ENCODE measurements around the gene IMPDH1. TPM values are rescaled to one million over a fixed set of nuclear protein-coding genes. Genes with fewer than 3 reads are reported as not detected.

The IMPDH1 gene
- polyA plus RNA-seq, 1 donor from 2014 or later: 49.7 TPM

- no peak overlapping the region for H3K27ac ChIP-seq (ENCODE audit: low read length)
- H3K9ac ChIP-seq (ENCODE audit: low read length): no peak overlapping the region
- no peaks in the 10 kb centered on the region for H4K20me1 ChIP-seq (ENCODE audit: insufficient read depth)
- H3K79me2 ChIP-seq (replicated peaks; ENCODE audit: insufficient read depth, low read length): no peaks in the 10 kb centered on the region
- H3K27me3 ChIP-seq (ENCODE audit: insufficient read depth, low read depth, low read length): peaks cover 46% of the 10 kb centered on the region
- no peak for TF ChIP-seq SMC3 (conservative IDR thresholded peaks at IDR 0.05; ENCODE audit: poor library complexity)
- no peak for TF ChIP-seq RAD21 (conservative IDR thresholded peaks at IDR 0.05)
- TF ChIP-seq POLR2AphosphoS5 (IDR thresholded peaks at IDR 0.05): no peak
- no peak for TF ChIP-seq TAF1 (IDR thresholded peaks at IDR 0.05; ENCODE audit: low read depth)
- no peaks in the 10 kb centered on the region for H3K9me2 ChIP-seq (ENCODE audit: insufficient read depth, low read length)
- H3K4me3 ChIP-seq (ENCODE audit: low read length): no peak overlapping the region
- H3K4me2 ChIP-seq (ENCODE audit: low read length): no peak overlapping the region
- no peaks in the 10 kb centered on the region for H3K36me3 ChIP-seq (ENCODE audit: insufficient read depth, low read length)
- H3K9me3 ChIP-seq (ENCODE audit: low read length): no peaks in the 10 kb centered on the region
- no peak overlapping the region for H2AFZ ChIP-seq (ENCODE audit: low read depth, low read length)
- no peaks in the 10 kb centered on the region for H3F3A ChIP-seq (ENCODE audit: insufficient read depth, low read length, poor library complexity, severe bottlenecking)
Observed at GRCh38 chr7:128350708-128351295, 59.0 kb downstream of the IMPDH1 start.

- Histone ChIP-seq H3K4me2 (ENCODE audit: low read length) (no peak overlapping the region), H3K4me3 (ENCODE audit: low read length) (no peak overlapping the region), H3F3A (ENCODE audit: insufficient read depth, low read length, poor library complexity, severe bottlenecking) (no peaks in the 10 kb centered on the region), H3K79me2 (replicated peaks; ENCODE audit: insufficient read depth, low read length) (no peaks in the 10 kb centered on the region), H2AFZ (ENCODE audit: low read depth, low read length) (no peak overlapping the region), H3K9me3 (ENCODE audit: low read length) (no peaks in the 10 kb centered on the region), H4K20me1 (ENCODE audit: insufficient read depth) (no peaks in the 10 kb centered on the region), H3K9ac (ENCODE audit: low read length) (no peak overlapping the region), H3K27me3 (ENCODE audit: insufficient read depth, low read depth, low read length) (peaks cover 43% of the 10 kb centered on the region), H3K36me3 (ENCODE audit: insufficient read depth, low read length) (no peaks in the 10 kb centered on the region), H3K27ac (ENCODE audit: low read length) (no peak overlapping the region), H3K9me2 (ENCODE audit: insufficient read depth, low read length) (no peaks in the 10 kb centered on the region)
- TF ChIP-seq EZH2 (IDR thresholded peaks at IDR 0.05; ENCODE audit: borderline replicate concordance, insufficient read depth, low read length, poor library complexity, severe bottlenecking) (no peak), TAF1 (IDR thresholded peaks at IDR 0.05; ENCODE audit: low read depth) (no peak), POLR2AphosphoS5 (IDR thresholded peaks at IDR 0.05) (no peak)
Observed at GRCh38 chr7:128349466-128349825, 60.3 kb downstream of the IMPDH1 start.

- Histone ChIP-seq H3K9me2 (ENCODE audit: insufficient read depth, low read length) (no peaks in the 10 kb centered on the region), H3K27ac (ENCODE audit: low read length) (no peak overlapping the region), H3K4me2 (ENCODE audit: low read length) (no peak overlapping the region), H3K79me2 (replicated peaks; ENCODE audit: insufficient read depth, low read length) (peaks cover 7% of the 10 kb centered on the region), H3K36me3 (ENCODE audit: insufficient read depth, low read length) (no peaks in the 10 kb centered on the region), H3K9ac (ENCODE audit: low read length) (no peak overlapping the region), H3K4me3 (ENCODE audit: low read length) (no peak overlapping the region), H3K9me3 (ENCODE audit: low read length) (no peaks in the 10 kb centered on the region), H4K20me1 (ENCODE audit: insufficient read depth) (no peaks in the 10 kb centered on the region), H3K27me3 (ENCODE audit: insufficient read depth, low read depth, low read length) (peaks cover 28% of the 10 kb centered on the region), H2AFZ (ENCODE audit: low read depth, low read length) (no peak overlapping the region), H3F3A (ENCODE audit: insufficient read depth, low read length, poor library complexity, severe bottlenecking) (no peaks in the 10 kb centered on the region)
- TF ChIP-seq RAD21 (conservative IDR thresholded peaks at IDR 0.05): peak; percentile 82
- no peak for TF ChIP-seq EZH2 (IDR thresholded peaks at IDR 0.05; ENCODE audit: borderline replicate concordance, insufficient read depth, low read length, poor library complexity, severe bottlenecking)
- peak; percentile 82 for TF ChIP-seq CTCF (IDR thresholded peaks at IDR 0.05; ENCODE audit: poor library complexity, severe bottlenecking)
- no peak for TF ChIP-seq POLR2AphosphoS5 (IDR thresholded peaks at IDR 0.05)
- TF ChIP-seq SMC3 (conservative IDR thresholded peaks at IDR 0.05; ENCODE audit: poor library complexity): peak; percentile 74
- TF ChIP-seq TAF1 (IDR thresholded peaks at IDR 0.05; ENCODE audit: low read depth): no peak
- no peak for TF ChIP-seq EP300 (conservative IDR thresholded peaks at IDR 0.05; ENCODE audit: poor library complexity, severe bottlenecking)
- TF ChIP-seq MXI1 (conservative IDR thresholded peaks at IDR 0.05; ENCODE audit: poor library complexity, severe bottlenecking): no peak
- no peak for TF ChIP-seq REST (IDR thresholded peaks at IDR 0.05; ENCODE audit: borderline replicate concordance)
Observed at GRCh38 chr7:128347647-128348097, 62.1 kb downstream of the IMPDH1 start.
